HG02642 (cell line): ENCODE data around the gene TTLL13.

Experiments
- ATAC-seq: cut with Tn5 transposase; IDR thresholded peaks from one replicate; pipeline ENCODE4 v1.9.1; 2021; ENCODE audit warnings: mild to moderate bottlenecking; ENCODE audit not compliant: unreplicated experiment, poor library complexity

The TTLL13 gene, protein sequence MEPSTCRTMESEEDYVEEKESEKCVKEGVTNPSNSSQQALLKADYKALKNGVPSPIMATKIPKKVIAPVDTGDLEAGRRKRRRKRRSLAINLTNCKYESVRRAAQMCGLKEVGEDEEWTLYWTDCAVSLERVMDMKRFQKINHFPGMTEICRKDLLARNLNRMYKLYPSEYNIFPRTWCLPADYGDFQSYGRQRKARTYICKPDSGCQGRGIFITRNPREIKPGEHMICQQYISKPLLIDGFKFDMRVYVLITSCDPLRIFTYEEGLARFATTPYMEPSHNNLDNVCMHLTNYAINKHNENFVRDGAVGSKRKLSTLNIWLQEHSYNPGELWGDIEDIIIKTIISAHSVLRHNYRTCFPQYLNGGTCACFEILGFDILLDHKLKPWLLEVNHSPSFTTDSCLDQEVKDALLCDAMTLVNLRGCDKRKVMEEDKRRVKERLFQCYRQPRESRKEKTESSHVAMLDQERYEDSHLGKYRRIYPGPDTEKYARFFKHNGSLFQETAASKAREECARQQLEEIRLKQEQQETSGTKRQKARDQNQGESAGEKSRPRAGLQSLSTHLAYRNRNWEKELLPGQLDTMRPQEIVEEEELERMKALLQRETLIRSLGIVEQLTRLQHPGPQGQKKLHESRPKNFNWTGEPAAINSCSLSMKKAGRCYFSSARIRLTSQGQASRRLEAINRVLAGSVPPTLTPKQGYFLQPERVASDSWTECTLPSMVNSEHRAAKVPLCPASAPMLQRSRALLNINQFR

DNA sequence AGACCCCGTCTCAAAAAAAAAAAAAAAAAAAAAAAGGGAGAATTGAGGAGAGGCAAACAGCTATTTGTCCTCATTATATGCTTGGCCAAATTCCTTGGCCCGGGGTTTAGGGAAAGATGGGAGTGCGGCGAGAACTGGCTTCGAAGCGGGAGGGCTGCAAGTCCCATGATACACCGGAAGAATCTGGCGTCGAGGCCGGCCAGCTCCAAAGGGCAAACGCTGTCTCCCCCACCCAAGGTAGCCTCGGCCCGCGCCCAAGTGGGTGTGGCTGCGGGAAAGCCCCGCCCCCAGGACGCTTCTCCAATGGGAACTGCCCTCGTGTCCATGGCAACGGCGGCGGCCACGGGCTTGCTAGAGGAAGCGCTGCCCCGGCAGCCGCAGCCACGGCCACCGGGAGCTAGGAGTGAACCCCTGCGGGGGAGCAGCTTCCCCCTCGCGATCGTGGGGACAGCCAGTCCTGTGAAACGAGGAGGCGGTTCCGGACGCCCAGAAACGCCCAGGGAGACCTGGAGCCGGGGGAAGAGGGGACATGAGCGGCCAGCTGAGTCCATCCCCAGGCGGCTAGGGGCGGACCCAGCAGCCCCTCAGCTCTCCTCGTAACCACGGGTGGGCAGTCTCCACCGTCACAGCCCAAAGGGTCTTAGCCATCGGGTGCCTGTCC is at the start of gene TTLL13:
Gene TTLL13, plus strand, starts transcription at position 354 of the 661 bp plus-strand sequence. CDS start 1,075 bp downstream, outside the sequence.
- ATAC-seq = peak; percentile 80

DNA sequence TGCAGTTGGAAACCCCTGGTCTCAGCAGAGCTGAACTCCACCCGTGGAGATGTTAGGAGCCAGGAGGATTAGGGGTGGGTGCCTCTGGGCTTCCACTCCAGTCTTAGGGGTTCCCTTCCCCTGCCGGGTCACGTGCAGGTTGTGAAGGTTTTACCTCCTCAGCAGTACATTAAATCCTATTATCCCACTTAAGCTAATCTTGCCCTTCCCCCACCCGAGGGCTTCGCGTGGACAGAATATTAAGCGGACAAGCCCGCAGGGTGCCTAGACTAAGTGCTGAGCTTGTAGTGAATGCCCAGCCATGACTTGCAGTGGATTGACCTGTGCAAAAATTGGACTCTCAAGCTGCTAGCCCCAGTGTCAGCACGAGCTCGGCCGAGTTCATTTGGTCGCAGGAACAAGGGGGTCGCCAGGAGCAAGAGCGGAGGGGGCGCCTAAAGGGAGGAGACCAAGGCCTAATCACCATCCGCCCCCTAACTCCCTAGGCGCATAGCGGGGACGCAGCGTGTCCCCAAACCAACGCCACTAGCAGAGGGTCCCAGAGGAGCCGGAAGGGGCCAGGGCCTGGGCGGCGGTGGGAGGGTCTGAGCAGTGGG is 48.7 kb upstream of the TTLL13 start:
- ATAC-seq = peak; percentile 31

DNA sequence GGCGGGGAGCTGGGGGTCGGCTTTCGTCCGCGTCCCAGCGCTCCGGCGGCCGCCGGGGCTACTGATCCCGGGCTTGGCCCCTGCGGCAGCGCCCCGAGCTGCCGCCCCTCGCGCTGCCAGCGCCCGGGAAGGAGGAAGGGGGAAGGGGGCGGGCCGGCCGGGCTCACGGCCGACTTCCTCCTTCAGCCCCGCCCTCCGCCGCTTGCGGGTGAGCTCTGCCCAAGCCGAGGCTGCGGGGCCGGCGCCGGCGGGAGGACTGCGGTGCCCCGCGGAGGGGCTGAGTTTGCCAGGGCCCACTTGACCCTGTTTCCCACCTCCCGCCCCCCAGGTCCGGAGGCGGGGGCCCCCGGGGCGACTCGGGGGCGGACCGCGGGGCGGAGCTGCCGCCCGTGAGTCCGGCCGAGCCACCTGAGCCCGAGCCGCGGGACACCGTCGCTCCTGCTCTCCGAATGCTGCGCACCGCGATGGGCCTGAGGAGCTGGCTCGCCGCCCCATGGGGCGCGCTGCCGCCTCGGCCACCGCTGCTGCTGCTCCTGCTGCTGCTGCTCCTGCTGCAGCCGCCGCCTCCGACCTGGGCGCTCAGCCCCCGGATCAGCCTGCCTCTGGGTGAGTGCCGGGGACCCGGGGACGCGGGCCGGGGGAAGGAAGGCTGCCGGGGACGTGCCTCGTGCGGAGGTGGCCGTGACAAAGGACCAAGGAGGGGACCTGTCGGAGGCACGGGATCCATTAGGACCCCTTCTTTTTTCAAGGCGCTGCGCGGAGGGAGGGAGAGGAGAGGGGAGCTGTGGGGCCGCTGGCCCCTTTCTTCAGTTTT is 48.0 kb upstream of the TTLL13 start, which contains the start of gene SEMA4B:
Gene SEMA4B, plus strand, starts transcription at position 201 of the 814 bp plus-strand sequence. Its CDS starts 249 bp downstream, at position 450.
- ATAC-seq = peak; percentile 86

DNA sequence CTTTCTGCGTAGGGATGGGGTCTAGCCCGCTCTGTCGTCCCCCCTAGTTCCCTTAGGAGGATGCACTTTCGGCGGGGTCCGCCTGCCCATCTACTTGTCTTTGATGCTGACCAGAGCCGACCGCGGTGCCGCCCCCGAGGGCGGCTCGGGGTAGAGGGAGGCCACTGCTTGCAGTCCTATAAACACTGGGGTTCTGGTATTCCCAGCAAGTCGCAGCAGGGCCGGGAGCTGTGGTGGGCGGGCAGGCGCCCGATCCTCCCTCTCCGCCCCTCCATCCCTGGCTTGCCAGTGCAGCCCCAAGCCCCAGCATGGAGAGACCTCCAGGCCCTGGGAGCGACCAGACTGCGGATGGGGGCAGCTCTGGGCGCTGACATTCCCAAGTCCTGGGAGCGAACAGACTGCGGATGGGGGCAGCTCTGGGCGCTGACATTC is 47.4 kb upstream of the TTLL13 start:
- peak; percentile 7 for ATAC-seq

DNA sequence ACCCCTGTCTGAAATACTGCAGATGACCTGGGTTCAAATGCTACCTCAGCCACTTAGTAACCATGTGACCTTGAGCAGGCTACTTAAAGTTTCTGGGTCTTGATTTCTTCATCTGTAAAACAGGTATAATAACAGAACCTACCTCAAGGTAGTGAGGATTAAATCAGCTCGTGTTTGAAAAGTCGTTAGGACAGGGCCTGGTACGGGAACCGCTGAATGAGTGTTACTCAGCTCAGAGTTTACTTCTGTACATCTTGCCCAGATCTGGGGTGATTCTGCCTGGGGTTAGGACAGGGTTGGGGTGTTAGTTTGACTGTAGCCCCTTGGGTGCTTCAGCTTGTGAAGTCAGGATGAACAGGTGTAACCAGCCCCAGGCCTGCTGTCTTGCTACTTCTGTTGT is 46.4 kb upstream of the TTLL13 start:
- ATAC-seq = no peak

DNA sequence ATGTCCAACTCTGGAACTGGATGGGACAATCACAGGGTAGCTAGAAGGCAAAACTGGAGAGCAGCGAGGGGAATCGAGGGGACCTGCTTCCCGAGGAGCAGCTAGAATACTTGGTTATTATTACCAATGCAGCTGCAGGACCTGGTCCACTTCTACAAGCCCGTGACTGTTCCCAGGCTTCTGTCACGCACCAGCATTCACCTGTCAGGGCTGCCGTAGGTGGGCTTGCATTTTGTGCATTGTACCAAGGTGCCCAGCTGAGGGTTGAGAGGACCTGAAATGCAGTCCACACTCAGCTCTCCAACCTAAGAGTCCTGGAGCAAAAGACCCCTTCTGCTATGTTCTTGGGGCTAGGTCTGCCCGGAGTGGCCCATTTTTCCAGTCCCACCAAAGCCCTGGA is 45.9 kb upstream of the TTLL13 start:
- no peak for ATAC-seq

DNA sequence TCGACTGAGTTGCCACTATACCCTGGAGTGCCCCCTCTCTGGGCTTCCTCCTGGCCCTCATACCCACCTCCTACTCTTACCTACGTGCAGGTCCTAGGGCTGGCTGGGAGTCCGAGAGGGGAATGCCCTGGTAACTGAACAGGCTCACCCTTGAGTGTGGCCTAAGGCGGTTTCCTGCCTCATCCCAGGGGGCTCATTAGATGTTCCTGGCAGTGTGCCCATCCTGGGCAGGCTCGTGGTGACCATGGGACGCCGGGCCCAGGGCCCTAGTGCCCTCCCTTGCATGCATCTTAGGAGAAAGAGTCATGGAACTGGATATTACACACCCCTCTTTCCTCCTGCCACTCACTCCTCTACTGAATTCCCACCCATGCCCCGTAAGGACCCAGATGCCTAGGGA is 45.4 kb upstream of the TTLL13 start:
- no peak for ATAC-seq

DNA sequence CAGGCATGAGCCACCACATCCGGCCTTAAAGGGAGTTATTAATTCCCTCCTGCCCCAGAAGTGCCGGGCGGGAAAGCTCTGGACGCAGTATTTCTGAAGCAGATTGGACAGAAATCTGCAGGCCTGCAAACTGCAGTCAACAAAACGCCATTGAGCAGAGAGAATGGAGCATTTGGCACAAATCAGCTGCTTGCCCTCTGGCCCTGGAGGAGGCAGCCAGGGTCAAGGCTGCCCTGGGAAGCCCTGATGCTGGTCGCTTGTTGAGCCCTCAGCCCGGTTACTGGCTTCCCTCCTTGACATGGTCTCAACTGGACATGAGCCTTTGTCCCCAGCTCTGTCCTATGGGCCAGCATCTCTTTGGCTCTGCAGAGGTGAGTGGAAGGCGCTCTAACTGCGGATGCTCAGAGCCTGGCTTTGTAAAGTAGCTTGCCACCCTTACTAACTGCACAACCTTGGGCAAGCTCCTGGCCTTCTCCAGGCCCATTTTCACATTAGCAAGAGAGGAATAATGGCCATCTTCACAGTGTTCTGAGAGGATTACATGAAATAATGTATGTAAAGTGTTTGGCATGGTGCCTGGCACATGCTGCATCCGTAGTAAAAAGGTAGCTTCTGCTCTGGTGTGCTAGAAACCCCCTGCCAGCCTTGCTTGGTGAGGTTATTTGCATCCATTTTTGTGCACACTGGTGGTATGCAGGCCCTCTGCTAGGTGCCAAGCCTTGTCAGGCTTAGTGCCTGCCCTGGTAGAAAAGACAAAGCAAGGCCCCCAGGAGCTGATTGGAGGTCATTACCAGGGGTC is 44.1 kb upstream of the TTLL13 start:
- no peak for ATAC-seq

DNA sequence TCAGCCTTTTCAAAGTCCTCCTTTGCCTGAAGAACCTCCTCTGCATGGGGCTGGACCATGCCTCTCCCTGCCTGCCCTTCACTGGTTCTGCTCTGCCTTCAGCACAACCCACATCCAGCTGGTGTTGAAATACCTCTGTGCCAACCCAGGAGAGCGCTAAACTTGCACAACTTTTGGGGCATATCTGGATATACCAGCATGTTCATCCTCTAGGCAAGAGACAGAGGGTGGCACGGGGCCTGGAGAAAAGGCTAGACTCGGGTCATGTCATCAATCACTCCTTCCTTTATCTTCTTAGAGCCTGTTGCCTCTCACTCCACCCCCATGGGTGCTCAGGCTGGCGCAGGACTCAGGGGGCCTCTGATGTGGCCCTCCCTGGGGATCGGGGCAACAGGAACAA is 43.5 kb upstream of the TTLL13 start:
- ATAC-seq = no peak

DNA sequence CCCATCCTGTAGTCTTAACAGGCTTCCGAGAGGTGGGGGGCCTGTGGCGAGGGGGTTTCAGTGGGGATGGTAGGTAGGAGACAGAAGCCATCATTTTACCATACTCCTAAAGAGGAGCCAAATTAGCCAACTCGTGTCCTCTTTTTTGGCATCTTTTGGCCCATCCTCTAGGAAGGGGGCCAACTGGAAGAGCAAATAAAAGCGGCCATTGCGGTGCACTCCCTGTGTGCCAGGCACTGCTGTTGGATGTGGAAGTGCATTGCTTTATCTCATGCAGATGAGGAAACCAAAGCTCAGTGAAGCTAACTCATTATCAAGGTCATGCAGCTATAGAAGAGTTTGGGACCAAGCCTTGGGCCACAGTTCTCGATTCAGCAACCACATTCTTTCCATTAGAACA is 42.1 kb upstream of the TTLL13 start:
- ATAC-seq = no peak

DNA sequence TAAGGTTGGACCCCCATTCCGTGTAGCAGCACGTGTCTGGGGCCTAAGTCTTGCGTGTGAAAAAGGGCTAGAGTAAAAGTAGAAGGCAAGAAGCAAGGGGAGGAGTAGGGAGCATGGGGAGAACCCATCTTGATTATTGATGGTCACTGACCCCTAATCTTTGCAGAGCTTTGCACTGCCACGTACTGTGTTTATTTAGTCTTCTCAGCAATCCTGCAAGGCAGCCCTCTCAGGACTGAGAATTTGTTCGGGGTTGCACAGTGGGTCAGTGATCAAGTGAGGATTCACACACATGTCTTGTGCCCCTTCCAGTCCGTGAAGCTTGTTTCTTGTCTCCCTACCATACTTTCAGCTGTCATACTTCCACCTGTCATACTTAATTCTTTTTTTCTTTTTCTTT is 41.0 kb upstream of the TTLL13 start:
- ATAC-seq = no peak

DNA sequence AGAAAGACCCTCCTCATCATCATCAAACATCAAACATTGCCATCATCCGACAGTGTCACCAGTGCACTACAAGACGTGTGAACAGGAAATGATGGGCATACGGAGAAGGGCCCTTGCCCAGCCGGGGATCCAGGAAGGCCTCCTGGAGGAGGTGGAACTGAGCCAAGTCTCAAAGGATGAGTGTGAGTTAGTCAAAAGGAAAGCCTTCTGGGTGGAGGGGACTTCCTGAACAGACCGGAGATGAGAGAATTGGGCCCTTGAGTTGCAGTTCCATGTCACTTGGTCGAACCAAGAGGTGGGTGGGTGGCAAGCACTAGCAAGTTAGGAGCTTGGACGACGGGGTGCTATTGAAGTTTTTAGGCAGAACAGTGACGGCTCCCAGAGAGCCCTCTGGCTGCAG is 39.8 kb upstream of the TTLL13 start:
- peak; percentile 72 for ATAC-seq

DNA sequence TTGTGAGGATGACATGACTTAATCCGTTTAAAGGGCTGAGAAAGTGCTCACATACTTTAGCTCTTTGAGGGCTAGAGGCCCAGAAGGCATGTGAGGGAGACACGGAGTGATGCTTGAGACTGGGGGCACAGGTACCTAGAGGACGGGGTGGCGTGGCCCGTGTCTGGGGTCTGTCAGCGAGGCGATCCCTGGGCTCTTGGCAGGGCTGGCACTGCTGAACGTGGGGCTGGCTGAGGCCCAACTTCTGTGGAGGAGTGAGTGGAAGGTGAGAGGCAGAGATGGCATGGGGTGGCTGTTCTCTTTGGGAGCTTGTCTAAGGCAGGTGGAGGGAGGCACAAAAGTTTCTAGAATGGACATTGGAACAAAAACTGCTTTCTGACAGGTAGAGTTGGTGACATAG is 38.8 kb upstream of the TTLL13 start:
- ATAC-seq = no peak

DNA sequence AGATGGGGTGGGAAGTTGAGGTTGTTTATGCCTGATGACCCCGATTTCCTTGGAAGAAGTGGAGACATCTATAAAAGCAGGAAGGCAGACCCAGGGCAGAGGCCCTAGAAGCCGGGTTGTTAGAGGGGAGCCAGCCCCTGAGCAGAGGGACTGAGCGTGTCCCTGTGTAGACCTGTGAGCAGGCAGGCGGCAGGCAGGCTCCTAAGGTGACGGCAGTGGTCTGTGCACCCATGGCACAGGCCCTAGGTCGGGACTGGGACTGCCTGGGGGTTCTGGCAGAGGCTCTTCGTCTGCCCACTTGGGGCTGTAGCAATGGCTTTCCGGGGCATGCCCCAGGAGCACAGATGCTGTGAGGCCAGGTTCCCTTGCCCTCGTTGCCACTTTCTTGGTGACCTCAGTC is 38.3 kb upstream of the TTLL13 start:
- ATAC-seq = no peak

DNA sequence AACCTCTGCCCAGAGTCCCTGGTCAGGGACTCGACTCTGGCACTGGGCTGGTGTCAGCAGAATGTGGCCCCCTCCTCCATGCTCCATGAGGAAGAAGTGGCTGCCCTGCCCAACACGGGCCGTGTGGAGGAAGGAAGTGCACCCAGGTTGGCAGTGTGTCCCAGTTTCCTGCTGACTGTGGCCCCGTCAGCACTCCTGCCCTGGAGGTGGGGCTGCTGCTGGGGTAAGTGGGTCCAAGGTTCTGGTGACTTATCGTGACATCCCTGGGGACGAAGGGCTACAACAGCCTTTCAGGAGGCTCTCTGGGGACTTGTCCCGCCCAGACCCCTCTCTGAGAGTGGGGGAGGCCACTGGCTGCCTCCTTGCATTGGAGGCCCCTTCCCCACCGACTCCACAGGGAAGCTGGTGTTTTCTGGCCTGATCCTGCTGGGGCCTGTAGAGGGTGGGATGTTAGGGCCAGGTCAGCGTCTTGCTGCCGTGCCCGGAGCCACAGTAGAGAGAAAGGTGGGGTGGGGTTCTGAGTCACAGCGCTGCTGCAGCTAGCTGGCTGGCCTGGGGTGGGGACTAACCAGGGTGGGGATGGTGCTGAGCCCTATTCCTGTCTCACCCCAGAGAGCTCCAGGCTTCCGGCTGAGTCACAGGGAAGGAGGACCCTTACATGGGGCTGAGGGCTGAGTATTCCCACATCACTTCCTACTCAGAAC is 37.8 kb upstream of the TTLL13 start:
- no peak for ATAC-seq

DNA sequence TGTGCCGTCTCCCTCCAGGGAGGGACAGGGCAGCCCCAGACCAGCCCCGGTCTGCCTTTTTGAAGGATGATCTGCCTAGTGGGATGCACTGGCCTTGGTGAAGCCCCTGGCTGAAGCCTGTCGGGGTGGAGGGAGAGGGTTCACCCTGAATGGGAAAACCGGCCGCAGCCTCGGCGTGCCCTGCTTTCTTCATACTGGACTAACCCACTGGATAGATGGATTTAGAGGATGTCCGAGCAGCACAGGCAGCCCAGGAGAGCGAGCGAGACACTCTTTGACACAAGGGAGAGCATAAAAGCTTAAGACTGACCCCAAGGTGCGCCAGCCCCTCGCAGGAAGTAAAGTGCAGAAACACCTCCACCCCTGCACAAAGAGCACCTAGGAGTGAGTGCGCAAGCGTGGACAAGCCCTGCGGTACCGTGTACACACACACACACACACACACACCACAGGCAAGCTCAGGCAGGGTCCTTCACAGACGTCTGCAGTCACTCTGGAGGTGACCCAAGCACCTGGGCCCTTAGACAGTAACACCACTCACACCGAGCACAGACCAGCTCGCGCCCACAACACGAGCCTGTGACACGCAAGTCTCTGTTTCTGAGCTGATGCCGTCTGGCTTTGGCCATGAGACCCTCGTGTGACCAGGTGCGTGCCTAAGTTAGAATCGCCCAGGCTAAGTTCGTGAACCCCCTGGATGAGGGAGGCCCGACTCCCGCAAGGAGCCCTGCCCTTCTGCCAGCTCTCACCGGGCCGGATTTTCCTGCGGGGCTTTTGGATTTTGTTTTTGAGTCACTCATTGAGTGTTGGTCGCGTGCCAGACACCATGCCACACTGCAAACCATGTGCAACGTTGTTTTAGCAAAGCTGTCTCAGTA is 36.9 kb upstream of the TTLL13 start:
- ATAC-seq = no peak

DNA sequence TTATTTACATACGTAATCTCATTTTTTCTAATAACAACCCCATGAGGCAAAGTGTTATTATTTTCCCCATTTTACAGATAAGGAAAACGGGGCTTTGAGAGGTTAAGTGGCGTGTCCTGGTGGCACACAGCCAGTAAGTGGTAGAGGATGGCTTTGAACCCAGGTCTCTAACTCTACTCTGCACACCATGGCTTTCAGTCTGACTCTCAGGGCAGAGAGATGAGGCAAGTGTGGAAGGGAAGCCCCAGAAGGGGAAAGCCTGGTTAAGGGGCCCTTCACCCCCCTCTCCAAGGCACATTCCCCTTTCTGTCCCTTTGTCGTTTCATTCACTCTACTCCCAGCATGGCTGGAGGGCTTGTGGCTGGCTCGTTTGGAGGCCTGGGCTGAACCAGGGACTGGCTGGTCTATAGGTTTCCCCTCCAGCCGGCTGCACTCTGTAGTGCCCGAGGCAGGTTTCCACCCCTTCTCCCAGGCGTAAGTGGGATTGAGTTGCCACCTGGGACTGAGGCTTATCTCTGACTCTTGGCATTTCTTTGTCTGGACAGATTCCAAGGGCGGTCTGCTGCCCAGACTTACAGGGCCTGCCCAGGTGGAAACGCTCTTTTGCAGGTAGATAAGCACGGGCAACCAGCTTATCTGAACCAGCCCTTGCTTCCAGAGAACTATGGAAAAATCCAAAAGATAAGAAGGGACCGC is 36.1 kb upstream of the TTLL13 start:
- no peak for ATAC-seq
